Thyroid gland (tissue), 4 donors: ENCODE data around the gene PHACTR1. TPM values are rescaled to one million over a fixed set of nuclear protein-coding genes. Genes with fewer than 3 reads are reported as not detected.

Experiments used
- DNase-seq, 2 donors: peaks; one replicate each; pipeline ENCODE4 v3.0.0-alpha.2; 2019
- H3K27ac ChIP-seq, 3 donors: fragments of 200-600 bp; sonication (generic); 1 replicate in 2 of 3; 2 replicates in 1 of 3; pipeline ENCODE4 v1.5.1; 2016 to 2019; ENCODE audit warnings: mild to moderate bottlenecking in 1 of 3, moderate library complexity in 1 of 3
- H3K27me3 ChIP-seq: fragments of 200-600 bp; sonication (generic); one replicate; pipeline ENCODE4 v1.5.1; 2019
- H3K36me3 ChIP-seq, 2 donors: fragments of 200-600 bp; sonication (generic); one replicate each; pipeline ENCODE4 v1.5.1; 2016 to 2019
- H3K4me1 ChIP-seq, 2 donors: fragments of 200-600 bp; sonication (generic); one replicate each; pipeline ENCODE4 v1.5.1; 2017 to 2019
- H3K4me3 ChIP-seq, 3 donors: fragments of 200-600 bp; sonication (generic); replicated peaks in 1 of 3; 1 replicate in 2 of 3; 2 replicates in 1 of 3; pipeline ENCODE4 v1.5.1; 2016; ENCODE audit warnings: mild to moderate bottlenecking in 1 of 3
- H3K9me3 ChIP-seq: fragments of 200-600 bp; sonication (generic); one replicate; pipeline ENCODE4 v1.5.1; 2017
- POLR2A ChIP-seq, 2 donors: fragments of 450-650 bp; IDR thresholded peaks; one replicate each; pipeline ENCODE4 v1.6.1; 2017; ENCODE audit warnings: antibody characterized with exemption in 2 of 2, mild to moderate bottlenecking in 2 of 2, moderate library complexity in 1 of 2
- WGBS, 2 donors: methylation state at CpG; one replicate each; pipeline ENCODE4 v1.1.5; 2017; 5-methylcytosine and 5-hydroxymethylcytosine counted together
- intact Hi-C: fragments of 100-400 bp; cut with DNase I; formaldehyde crosslinking; loops from one replicate; pipeline ENCODE4 v1.15.1; 2023
- total RNA-seq, 4 donors: library from RNA; depleted of rRNA; stranded (reverse); fragments of >200 nt; gene quantifications; one replicate each; pipeline ENCODE4 v1.2.3, GENCODE V29; 2016
- TF ChIP-seq, protein P1 (sequence below), 6 experiments: fragments of 200-600 bp in 3 of 6; fragments of 450-650 bp in 3 of 6; sonication (generic) in 3 of 6; IDR thresholded peaks; one replicate each; pipeline ENCODE4 v1.5.1; 2016 to 2019; ENCODE audit warnings: antibody characterized with exemption in 6 of 6, mild to moderate bottlenecking in 2 of 6, inconsistent platforms in 1 of 6, moderate library complexity in 1 of 6

The PHACTR1 gene
- total RNA-seq, 4 donors from 2014 or later, result 2.9 to 8.6 (median 4.4) TPM

DNA sequence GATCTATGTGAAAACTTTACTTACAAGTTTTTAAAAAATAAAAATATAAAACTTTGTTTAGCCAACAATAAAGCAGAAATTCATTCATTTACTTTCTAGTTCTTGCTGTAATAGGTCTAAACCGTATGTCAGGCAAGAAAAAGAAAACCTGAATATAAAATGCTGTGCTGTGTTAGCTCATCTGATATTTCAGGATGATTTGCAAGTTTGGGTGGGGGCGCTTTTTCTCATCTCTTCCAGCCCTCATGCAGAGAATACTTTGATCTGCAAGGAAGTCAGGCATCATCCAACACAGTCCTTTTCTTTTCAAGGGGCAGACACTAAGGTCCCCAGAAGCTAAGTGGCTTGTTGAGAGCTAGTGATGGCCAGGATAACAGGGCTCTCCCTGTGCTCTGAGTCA, 458.5 kb downstream of the PHACTR1 start:
- Histone ChIP-seq H3K27me3 (no peaks in the 10 kb centered on the region), H3K36me3 (no peaks in the 10 kb centered on the region), H3K9me3 (no peaks in the 10 kb centered on the region), H3K4me3 (no peak overlapping the region), H3K27ac (no peak overlapping the region), H3K4me1 (no peaks in the 10 kb centered on the region)
- intact Hi-C loops, result no loop called here
- WGBS, 2 donors, result 71 to 74% methylated on average over 2 of the region's 2 CpGs
- DNase-seq, result no peak
- no peak for TF ChIP-seq POLR2A (IDR thresholded peaks at IDR 0.05)
- TF ChIP-seq, protein P1, sequence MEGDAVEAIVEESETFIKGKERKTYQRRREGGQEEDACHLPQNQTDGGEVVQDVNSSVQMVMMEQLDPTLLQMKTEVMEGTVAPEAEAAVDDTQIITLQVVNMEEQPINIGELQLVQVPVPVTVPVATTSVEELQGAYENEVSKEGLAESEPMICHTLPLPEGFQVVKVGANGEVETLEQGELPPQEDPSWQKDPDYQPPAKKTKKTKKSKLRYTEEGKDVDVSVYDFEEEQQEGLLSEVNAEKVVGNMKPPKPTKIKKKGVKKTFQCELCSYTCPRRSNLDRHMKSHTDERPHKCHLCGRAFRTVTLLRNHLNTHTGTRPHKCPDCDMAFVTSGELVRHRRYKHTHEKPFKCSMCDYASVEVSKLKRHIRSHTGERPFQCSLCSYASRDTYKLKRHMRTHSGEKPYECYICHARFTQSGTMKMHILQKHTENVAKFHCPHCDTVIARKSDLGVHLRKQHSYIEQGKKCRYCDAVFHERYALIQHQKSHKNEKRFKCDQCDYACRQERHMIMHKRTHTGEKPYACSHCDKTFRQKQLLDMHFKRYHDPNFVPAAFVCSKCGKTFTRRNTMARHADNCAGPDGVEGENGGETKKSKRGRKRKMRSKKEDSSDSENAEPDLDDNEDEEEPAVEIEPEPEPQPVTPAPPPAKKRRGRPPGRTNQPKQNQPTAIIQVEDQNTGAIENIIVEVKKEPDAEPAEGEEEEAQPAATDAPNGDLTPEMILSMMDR (IDR thresholded peaks at IDR 0.05), result no peak

DNA sequence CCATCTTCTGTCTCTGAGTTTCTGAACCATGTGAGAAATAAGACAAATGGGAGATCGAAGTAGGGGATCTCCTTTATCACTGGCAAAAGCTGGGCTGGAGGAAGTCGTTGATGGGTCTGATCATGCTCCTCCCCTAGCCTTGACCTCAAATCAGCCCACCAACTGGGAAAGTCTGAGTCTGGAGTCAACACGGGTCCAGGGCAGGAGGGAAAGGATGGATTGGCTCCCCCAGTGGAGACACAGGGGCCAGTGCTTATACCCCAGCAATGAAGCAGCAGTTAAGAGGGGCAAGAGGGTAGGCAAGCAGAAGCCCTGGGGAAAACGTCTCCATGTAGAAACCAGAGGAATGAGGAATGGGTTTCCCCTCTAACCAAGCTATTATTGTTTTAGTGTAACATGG, 459.2 kb downstream of the PHACTR1 start:
- no peak for DNase-seq
- H3K4me1 ChIP-seq, result no peaks in the 10 kb centered on the region
- no peak overlapping the region for H3K4me3 ChIP-seq
- no peak overlapping the region for H3K27ac ChIP-seq
- H3K27me3 ChIP-seq, result no peaks in the 10 kb centered on the region
- H3K9me3 ChIP-seq, result no peaks in the 10 kb centered on the region
- no peaks in the 10 kb centered on the region for H3K36me3 ChIP-seq
- intact Hi-C loops, result no loop called here
- TF ChIP-seq, protein P1 (IDR thresholded peaks at IDR 0.05), result no peak
- no peak for TF ChIP-seq POLR2A (IDR thresholded peaks at IDR 0.05)
- WGBS, 2 donors, result 66 to 76% methylated on average over 4 of the region's 4 CpGs

DNA sequence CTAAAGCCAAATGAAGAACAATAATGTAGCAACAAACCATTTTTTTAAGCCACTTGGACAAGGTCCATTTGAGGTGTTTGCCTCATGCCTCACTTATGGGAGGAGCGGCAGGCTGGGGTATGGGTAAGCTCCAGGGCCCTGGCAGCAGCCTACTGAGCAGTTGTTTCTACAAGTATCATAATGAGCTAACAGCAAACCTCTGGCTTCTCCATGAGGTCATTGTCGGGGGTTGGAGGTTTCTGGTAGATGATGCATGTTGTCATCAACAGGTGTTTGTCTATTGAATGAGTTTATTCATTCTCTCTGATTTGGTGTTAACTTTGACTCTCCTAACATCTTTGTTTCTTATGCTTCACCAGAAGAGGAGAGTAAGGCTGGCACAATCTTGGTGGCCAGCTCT, 461.1 kb downstream of the PHACTR1 start:
- H3K36me3 ChIP-seq, result no peaks in the 10 kb centered on the region
- intact Hi-C loops, result no loop called here
- no peaks in the 10 kb centered on the region for H3K9me3 ChIP-seq
- TF ChIP-seq, protein P1 (IDR thresholded peaks at IDR 0.05), result no peak
- no peak for TF ChIP-seq POLR2A (IDR thresholded peaks at IDR 0.05)
- H3K4me1 ChIP-seq, result no peaks in the 10 kb centered on the region
- no peak overlapping the region for H3K4me3 ChIP-seq
- no peak for DNase-seq
- H3K27me3 ChIP-seq, result no peaks in the 10 kb centered on the region
- no peak overlapping the region for H3K27ac ChIP-seq
- 91 to 100% methylated on average over 2 of the region's 2 CpGs for WGBS, 2 donors

DNA sequence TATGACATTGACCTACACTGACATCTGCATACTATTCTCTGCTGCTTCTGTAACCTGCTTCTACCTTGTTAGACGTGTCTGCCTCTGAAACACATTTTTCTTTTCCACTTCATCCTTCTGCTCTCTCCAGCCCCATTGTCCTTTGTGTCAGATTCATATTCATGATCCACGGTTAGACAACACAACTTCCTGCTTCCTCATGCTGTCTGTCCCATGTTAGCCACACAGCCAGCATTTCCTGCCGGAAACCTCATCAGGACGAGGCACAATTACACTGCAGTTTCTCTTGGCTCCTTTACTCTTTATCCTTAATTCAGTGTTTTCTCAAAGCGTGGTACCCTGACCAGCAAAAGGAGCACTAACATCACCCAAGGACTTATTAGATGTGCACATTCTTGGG, 461.5 kb downstream of the PHACTR1 start:
- no peak overlapping the region for H3K4me3 ChIP-seq
- TF ChIP-seq, protein P1 (IDR thresholded peaks at IDR 0.05), result no peak
- no peak for TF ChIP-seq POLR2A (IDR thresholded peaks at IDR 0.05)
- H3K9me3 ChIP-seq, result no peaks in the 10 kb centered on the region
- no peak overlapping the region for H3K27ac ChIP-seq
- no peaks in the 10 kb centered on the region for H3K27me3 ChIP-seq
- no peaks in the 10 kb centered on the region for H3K4me1 ChIP-seq
- no peak for DNase-seq
- no peaks in the 10 kb centered on the region for H3K36me3 ChIP-seq
- intact Hi-C loops, result no loop called here
- 60 to 63% methylated on average over 4 of the region's 5 CpGs for WGBS, 2 donors

DNA sequence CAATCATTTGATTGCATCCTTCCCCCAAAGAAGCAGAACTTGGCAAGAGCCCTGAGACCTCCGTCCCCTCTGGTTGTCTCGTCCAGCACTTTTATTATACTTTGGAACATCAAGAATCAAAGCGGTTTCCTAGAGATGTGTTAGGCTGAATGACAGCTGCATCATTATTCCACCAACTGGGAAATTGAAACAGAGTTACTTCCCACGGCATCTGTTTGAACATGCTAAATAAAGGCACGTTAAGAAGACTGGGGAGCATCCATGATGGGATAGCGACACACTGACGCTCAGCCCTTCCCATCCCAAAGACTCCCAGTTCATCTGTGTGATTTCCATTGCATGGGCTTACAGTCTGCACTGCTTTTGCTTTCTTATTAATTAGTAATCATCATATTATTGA, 464.0 kb downstream of the PHACTR1 start:
- H3K27ac ChIP-seq, result no peak overlapping the region

More for the DNA sequence above, 464.0 kb downstream of the PHACTR1 start:
- DNase-seq, result no peak
- intact Hi-C loops, result no loop called here
- Histone ChIP-seq H3K4me3 (no peak overlapping the region), H3K9me3 (no peaks in the 10 kb centered on the region), H3K27me3 (no peaks in the 10 kb centered on the region), H3K36me3 (no peaks in the 10 kb centered on the region), H3K4me1 (no peaks in the 10 kb centered on the region)
- WGBS, 2 donors, result 88 to 89% methylated on average over 7 of the region's 7 CpGs
- no peak for TF ChIP-seq POLR2A (IDR thresholded peaks at IDR 0.05)
- TF ChIP-seq, protein P1 (IDR thresholded peaks at IDR 0.05), result no peak
